Stimulated activated naive CD4-positive, alpha-beta T cell (primary cell): ENCODE measurements around the gene ESR1.

Source experiments
- DNase-seq, 6 experiments: peaks; one replicate each; lab custom pipeline; 2025; lab: John Stamatoyannopoulos, UW

ESR1 gene

GRCh38 chr6:151807513-151808370 lies at the start of gene ESR1:
ESR1 (plus strand) TSS chr6:151807682; CDS start chr6:151807913, 231 bp downstream.
- DNase-seq, result no peak

GRCh38 chr6:151760486-151760885 lies 47.0 kb upstream of the ESR1 start:
- no peak for DNase-seq

GRCh38 chr6:151761851-151762250 lies 45.6 kb upstream of the ESR1 start:
- no peak for DNase-seq

GRCh38 chr6:151762817-151763216 lies 44.7 kb upstream of the ESR1 start:
- no peak for DNase-seq

DNA sequence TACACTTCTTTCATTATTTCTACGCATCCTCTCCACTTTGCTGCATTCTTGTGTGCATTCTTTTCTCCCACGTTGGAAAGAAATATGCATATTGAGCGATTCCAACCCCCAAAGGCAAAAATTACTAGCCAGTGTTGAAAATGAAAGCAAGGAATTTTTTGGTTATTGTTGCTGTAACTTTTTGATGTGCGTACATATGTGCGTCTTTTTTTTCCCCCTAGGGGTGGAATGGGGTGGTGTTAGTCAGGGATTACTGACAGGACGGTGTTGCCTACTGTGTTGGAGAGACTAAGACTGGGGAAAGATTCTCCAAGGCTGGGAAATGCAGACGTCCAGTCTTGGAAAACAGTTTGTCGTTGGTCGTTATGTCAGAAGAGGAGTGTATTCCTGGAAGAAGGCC lies 44.2 kb upstream of the ESR1 start:
- no peak for DNase-seq

- peak in 3 of 6 experiments; percentile 1 to 15 (median 4) for DNase-seq
These were observed 43.4 kb upstream of the ESR1 start for GRCh38 chr6:151763938-151764680.

DNA sequence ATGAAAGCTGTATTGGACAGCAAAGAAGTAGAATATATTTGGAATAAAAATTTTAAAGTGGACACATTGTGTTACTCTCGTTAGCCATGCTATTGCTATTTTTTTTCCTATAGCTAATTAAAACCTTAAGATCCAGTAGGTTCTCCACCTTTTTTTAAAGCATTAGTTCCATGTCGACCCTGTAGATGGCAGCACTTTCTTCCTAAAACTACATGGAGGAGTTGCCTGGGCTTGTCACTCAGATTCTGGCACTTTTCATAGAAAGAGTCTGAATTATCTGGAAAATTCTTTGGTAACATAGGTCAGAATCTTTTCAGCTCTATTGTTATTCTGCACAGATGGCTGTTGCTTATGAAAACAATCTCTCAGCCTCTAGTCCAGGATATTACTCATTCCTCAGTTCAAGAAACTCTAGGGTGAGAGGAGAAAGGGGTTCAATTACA lies 42.0 kb upstream of the ESR1 start:
- DNase-seq, result peak in 3 of 6 experiments; percentile 16 to 50 (median 22)

GRCh38 chr6:151772446-151772845 lies 35.0 kb upstream of the ESR1 start:
- DNase-seq, result no peak

- DNase-seq, result no peak
These were observed 34.1 kb upstream of the ESR1 start for GRCh38 chr6:151773382-151773781.

- no peak for DNase-seq
These were observed 24.9 kb upstream of the ESR1 start for GRCh38 chr6:151782560-151782959.

DNA sequence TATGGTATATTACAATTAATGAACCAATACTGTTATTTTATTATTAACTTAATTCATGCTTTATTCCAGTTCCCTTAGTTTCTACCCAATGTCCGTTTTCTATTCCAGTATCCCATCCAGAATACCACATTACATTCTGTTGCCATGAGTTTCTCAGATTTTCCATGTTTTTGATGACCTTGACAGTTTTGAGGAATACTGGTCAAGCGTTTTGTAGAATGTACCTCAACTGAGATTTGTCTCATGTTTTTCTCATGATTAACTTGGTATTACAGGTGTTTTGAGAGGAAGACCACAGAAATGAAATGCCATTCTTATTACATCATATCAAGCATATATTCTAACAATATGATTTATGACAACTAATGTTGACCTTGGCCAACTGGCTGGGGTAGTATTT lies 23.8 kb upstream of the ESR1 start:
- no peak for DNase-seq

- no peak for DNase-seq
These were observed 22.9 kb upstream of the ESR1 start for GRCh38 chr6:151784441-151785214.

DNA sequence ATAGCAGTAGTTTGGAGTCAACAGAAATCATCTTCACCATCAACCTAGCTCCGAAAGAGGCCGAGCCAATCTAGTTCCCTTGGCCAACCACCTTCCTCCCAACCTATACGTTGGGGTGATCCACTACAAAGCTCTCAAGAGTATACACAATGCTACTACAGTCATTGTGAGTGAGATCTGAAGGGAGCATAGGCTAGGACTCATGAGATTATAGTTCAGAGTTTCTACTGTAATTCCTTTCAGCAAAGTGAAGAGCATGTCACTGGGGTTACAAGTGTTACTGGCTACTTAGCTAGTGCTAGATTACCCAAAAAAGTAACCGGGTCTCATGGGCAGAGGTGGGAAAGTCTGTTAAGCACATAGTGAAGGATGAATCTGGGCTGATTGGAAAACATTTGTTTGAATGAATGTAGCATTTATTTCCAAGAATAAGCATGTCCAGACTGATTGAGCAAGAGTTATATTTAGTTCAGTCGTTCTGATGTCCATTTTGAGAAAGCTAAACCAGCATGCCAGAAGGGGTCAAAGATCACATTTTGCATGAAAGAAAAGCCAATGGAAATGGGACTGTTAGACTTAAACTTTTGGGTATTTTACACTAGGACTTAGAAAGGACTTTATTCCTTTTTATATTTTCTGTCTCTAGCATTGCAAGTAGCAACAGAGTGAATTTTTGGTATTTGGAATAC lies 10.5 kb upstream of the ESR1 start:
- DNase-seq, result no peak

DNA sequence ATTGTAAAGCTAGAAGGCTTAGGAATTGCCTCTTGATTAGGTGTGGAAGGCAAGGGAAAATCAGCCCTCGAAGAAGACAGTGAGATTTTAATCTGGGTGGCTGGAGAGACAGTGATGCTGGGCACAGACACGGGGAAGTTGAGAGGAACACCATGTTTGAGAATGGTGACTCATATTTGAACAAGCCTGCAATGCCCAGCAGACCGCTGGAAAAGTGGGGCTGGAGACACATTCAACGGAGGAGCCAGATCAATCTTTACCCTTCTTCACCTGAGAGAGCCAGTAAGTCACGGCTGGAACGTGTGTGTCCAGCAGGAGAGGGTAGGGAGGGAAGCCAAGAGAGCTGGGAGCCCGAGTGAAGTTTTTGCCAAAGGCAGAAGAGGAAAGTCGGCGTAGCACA lies 3.7 kb upstream of the ESR1 start:
- DNase-seq, result no peak

GRCh38 chr6:151804585-151805285 lies 2.7 kb upstream of the ESR1 start:
- no peak for DNase-seq

DNA sequence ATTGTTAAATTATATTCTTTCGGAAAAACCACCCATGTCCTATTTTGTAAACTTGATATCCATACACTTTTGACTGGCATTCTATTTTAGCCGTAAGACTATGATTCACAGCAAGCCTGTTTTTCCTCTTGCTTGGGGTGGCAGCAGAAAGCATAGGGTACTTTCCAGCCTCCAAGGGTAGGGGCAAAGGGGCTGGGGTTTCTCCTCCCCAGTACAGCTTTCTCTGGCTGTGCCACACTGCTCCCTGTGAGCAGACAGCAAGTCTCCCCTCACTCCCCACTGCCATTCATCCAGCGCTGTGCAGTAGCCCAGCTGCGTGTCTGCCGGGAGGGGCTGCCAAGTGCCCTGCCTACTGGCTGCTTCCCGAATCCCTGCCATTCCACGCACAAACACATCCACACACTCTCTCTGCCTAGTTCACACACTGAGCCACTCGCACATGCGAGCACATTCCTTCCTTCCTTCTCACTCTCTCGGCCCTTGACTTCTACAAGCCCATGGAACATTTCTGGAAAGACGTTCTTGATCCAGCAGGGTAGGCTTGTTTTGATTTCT lies 2.1 kb upstream of the ESR1 start:
- DNase-seq, result no peak

- DNase-seq, result peak in 1 of 6 experiments; percentile 10
These were observed 547 bp upstream of the ESR1 start for GRCh38 chr6:151806757-151807512.

- DNase-seq, result no peak
These were observed 1.1 kb downstream of the ESR1 start for GRCh38 chr6:151808371-151809241.

- no peak for DNase-seq
These were observed 3.6 kb downstream of the ESR1 start for GRCh38 chr6:151811081-151811480.
